Mucosa of rectum (tissue), 2 donors: Measurements from ENCODE around the gene ERRFI1.
A peak's percentile ranks its signal among the peaks of the same experiment; 100 is the strongest.

Experiments
- H3K27ac ChIP-seq, 2 donors: one replicate each; pipeline ENCODE4 v1.7.0; 2013; ENCODE audit warnings: inconsistent platforms in 2 of 2, low read depth in 2 of 2, low read length in 2 of 2
- H3K27me3 ChIP-seq, 2 donors: one replicate each; pipeline ENCODE4 v1.7.0; 2013; ENCODE audit warnings: low read length in 2 of 2; ENCODE audit not compliant: control insufficient read depth in 2 of 2, insufficient read depth in 2 of 2
- H3K36me3 ChIP-seq, 2 donors: one replicate each; pipeline ENCODE4 v1.7.0; 2013; ENCODE audit warnings: low read length in 2 of 2; ENCODE audit not compliant: control insufficient read depth in 2 of 2, insufficient read depth in 2 of 2
- H3K4me1 ChIP-seq, 2 donors: one replicate each; pipeline ENCODE4 v1.7.0; 2013; ENCODE audit warnings: low read length in 2 of 2, mild to moderate bottlenecking in 1 of 2; ENCODE audit not compliant: control insufficient read depth in 2 of 2, insufficient read depth in 2 of 2
- H3K4me3 ChIP-seq, 2 donors: one replicate each; pipeline ENCODE4 v1.7.0; 2013; ENCODE audit warnings: low read length in 2 of 2
- H3K9ac ChIP-seq, 2 donors: one replicate each; pipeline ENCODE4 v1.7.0; 2013; ENCODE audit warnings: low read length in 2 of 2, low read depth in 1 of 2, mild to moderate bottlenecking in 1 of 2
- H3K9me3 ChIP-seq, 2 donors: one replicate each; pipeline ENCODE4 v1.7.0; 2013; ENCODE audit warnings: low read length in 2 of 2; ENCODE audit not compliant: control insufficient read depth in 2 of 2
- donor health status: healthy.
- donor health status: Normal muscosa, but diverticular disease.

ERRFI1 gene

DNA sequence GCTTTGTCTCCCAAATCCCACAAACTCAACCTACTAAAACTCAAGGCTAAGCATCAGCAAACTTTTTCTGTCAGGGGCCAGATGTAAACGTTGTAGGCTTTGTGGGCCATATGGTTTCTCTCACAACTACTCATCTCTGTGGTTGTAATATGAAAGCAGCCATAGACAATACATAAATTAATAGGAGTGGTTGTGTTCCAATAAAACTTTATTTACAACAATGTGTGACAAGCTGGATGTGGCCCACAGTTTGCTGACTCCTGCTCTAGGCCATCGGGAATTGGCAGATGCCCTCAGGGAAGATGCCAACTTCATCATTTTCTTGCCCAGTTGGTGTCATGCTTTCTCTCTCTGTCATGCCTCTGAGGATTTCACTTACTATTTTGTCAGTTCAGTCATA lies 17.5 kb upstream of the ERRFI1 start:
- no peak overlapping the region for H3K4me3 ChIP-seq
- H3K27me3 ChIP-seq = peaks cover 0 to 2% of the 10 kb centered on the region in 2 donors
- no peak overlapping the region for H3K27ac ChIP-seq
- no peaks in the 10 kb centered on the region for H3K9me3 ChIP-seq
- H3K36me3 ChIP-seq = no peaks in the 10 kb centered on the region
- peaks cover 0 to 8% of the 10 kb centered on the region in 2 donors for H3K4me1 ChIP-seq
- no peak overlapping the region for H3K9ac ChIP-seq

DNA sequence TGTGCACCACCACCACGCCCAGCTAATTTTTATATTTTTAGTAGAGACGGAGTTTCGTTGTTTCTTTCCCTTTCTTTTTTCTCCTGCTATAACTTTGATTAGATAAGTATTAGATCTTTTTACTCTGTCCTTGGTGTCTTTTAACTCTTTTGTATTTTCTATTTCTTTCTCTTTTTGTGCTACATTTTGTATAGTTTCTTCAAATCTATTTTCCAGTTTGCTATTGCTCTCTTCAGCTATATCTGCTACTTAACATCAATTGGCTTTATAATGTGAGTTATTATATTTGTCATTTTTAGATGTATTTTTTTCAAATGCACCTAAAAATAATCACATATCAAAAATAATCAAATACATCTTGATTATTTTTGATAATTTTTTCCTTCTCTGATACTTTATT lies 16.0 kb upstream of the ERRFI1 start:
- H3K27me3 ChIP-seq = peaks cover 0 to under 1% of the 10 kb centered on the region in 2 donors
- H3K36me3 ChIP-seq = no peaks in the 10 kb centered on the region
- no peaks in the 10 kb centered on the region for H3K9me3 ChIP-seq
- H3K4me3 ChIP-seq = no peak overlapping the region
- peaks cover 0 to 8% of the 10 kb centered on the region in 2 donors for H3K4me1 ChIP-seq
- H3K27ac ChIP-seq = no peak overlapping the region
- no peak overlapping the region for H3K9ac ChIP-seq

DNA sequence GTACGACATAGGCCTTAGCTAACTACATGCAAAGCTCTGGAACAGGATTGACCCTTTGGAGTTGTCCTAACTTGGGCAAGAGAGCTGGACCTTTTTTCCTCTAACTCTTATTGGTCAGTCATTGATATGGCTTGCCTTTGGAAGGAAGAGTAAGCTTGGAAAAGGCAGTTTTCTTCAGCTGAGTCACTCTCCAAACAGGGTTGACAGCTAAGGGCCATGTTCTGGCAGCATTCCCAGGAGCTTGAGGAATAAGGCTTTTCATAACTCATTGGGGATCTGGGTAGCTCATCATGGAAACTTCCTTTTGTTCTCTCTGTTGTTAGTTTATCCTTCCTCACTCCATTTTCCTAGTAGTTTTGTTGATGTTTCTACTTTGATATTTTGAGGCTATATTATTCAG lies 14.5 kb upstream of the ERRFI1 start:
- Histone ChIP-seq H3K4me3 (no peak overlapping the region), H3K27ac (peak overlapping the region; percentile 56 to 62), H3K9me3 (no peaks in the 10 kb centered on the region), H3K4me1 (peaks cover 0 to 8% of the 10 kb centered on the region in 2 donors), H3K36me3 (no peaks in the 10 kb centered on the region), H3K27me3 (no peaks in the 10 kb centered on the region), H3K9ac (no peak overlapping the region)

DNA sequence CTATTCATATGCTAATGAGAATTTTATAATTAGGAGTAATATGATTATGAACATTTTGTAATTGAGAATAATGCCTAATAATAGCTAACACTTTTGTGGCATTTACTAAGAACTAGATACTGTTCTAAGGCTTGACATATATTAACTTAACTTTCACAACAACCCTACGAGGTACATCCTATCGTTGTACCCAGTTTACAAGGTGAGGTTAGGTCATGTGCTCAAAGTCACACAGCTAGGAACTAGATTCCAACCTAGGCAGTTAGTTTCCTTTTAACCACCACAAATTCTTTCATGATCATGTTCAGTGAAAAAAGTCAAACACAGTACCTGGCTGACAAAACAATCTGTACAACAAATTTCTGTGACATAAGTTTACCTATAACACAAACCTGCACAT lies 13.0 kb upstream of the ERRFI1 start:
- no peak overlapping the region for H3K9ac ChIP-seq
- H3K27ac ChIP-seq = no peak overlapping the region
- no peaks in the 10 kb centered on the region for H3K27me3 ChIP-seq

DNA sequence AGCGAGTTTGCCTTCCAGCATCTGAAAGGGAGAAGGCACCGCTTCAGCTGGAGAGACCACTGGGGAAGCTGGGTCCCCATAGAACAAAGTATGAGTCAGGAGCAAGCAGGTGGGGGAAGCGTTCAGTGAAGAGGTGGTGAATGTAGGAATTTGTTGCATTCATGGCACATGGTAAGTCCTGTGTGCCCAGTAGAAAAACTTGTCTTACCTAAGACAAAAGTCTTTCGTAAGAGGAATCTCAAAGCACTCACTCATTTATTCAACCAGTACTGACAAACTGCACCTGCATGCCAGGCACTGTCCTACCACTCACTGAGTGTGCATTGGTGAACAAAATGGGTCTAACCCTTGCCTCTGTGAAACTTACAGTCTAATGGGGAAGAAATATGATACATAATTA lies 9.2 kb upstream of the ERRFI1 start:
- H3K27ac ChIP-seq = no peak overlapping the region
- no peaks in the 10 kb centered on the region for H3K27me3 ChIP-seq
- H3K36me3 ChIP-seq = no peaks in the 10 kb centered on the region
- peaks cover 0 to 5% of the 10 kb centered on the region in 2 donors for H3K4me1 ChIP-seq
- no peaks in the 10 kb centered on the region for H3K9me3 ChIP-seq
- H3K9ac ChIP-seq = no peak overlapping the region
- H3K4me3 ChIP-seq = no peak overlapping the region

More for the DNA sequence above, 13.0 kb upstream of the ERRFI1 start:
- Histone ChIP-seq H3K9me3 (no peaks in the 10 kb centered on the region), H3K36me3 (no peaks in the 10 kb centered on the region), H3K4me3 (no peak overlapping the region), H3K4me1 (peaks cover 0 to 8% of the 10 kb centered on the region in 2 donors)

DNA sequence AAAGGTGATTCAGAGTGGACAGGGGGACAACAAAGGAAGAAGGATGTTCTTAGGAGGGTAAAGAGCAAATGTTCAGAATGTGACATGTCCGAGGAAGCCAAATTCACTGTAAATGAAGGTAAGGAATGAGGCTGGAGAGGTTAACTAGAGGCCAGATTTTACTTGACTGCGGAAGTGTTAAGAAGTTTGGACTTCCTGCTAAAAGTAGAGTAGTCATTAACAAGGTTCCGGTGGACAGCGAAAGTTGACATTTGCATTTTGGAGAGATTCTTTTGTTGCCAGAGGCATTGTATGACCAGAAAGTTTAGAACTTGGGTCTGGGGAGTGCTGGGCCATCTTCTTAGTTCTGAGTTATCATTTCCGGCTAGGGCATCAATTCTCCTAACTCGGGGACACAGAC lies 7.2 kb upstream of the ERRFI1 start:
- Histone ChIP-seq H3K36me3 (no peaks in the 10 kb centered on the region), H3K9ac (no peak overlapping the region), H3K9me3 (no peaks in the 10 kb centered on the region), H3K4me3 (no peak overlapping the region), H3K4me1 (peaks cover 4 to 8% of the 10 kb centered on the region in 2 donors), H3K27me3 (no peaks in the 10 kb centered on the region), H3K27ac (no peak overlapping the region)

DNA sequence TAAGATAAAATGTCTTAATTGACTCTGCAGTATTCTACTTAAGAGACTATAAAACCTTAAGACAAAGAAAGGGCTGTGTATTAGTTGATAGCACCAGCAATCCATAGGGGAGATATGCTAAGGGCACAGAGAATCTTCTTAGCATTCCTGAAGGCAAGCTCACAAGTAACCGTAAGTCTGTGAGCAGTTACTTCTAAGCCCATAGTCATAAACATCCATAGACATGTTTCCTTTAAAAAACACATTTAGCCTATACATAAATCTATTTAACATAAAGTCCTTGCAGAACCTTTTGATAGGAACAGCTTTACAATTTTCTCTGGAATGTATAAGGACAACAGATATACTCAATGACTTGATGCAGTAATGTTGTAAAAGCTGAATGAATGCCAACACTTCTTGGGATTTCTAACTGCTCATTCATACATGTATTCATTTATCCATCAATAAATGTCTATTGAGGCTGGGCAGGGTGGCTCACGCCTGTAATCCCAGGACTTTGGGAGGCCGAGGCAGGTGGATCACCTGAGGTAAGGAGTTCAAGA lies 6.3 kb upstream of the ERRFI1 start:
- no peaks in the 10 kb centered on the region for H3K36me3 ChIP-seq
- peaks cover 7 to 17% of the 10 kb centered on the region in 2 donors for H3K4me1 ChIP-seq
- no peaks in the 10 kb centered on the region for H3K9me3 ChIP-seq
- H3K4me3 ChIP-seq = no peak overlapping the region
- no peak overlapping the region for H3K27ac ChIP-seq
- H3K27me3 ChIP-seq = no peaks in the 10 kb centered on the region
- no peak overlapping the region for H3K9ac ChIP-seq

DNA sequence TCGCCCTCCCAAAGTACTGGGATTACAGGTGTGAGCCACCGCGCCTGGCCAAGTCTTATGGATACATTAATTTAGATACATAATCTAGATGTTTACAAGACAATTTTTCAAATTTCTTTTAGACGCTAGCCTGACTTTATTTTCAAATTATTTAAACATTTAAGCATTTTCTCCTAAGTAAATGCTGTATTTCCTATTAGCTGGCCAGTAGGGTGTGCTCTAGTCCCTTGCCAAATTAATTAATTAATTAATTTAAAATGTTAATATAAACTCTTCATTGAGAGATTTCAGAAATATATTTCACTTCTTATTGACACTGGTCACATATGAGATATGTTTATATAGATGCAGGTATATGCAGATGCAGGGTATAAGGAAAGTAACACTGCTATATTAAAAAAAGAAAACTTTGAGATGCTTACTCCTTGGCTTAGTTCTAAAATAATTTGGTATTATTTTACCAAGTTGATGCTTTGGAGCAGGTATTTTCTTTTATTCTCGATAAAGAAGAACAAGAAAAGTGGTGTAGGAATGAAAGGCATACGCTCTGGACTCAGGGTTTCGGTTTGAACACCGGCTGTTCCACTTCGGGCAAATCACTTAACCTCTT lies 5.2 kb upstream of the ERRFI1 start:
- peaks cover 16 to 27% of the 10 kb centered on the region in 2 donors for H3K4me1 ChIP-seq
- peaks cover 0 to 2% of the 10 kb centered on the region in 2 donors for H3K27me3 ChIP-seq
- H3K9me3 ChIP-seq = no peaks in the 10 kb centered on the region
- H3K27ac ChIP-seq = no peak overlapping the region
- no peaks in the 10 kb centered on the region for H3K36me3 ChIP-seq
- H3K4me3 ChIP-seq = no peak overlapping the region
- H3K9ac ChIP-seq = no peak overlapping the region

DNA sequence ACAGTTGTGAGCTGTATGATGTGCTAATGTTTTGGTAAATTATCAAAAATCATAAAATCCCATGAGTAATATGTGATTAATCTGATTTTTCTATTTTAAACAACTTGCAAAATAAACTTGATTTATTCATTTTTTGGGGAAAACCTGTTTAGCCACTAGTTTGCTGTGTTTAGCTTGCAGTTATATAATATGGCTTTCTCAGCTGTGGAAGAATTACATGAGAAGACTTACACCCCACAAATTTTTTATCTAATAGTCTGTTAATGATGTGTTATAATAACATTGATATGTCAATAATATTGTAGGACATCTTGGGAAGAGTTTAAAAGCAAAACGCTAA lies 2.4 kb upstream of the ERRFI1 start:
- no peak overlapping the region for H3K9ac ChIP-seq
- H3K4me3 ChIP-seq = no peak overlapping the region
- H3K27me3 ChIP-seq = peaks cover 0 to 2% of the 10 kb centered on the region in 2 donors
- H3K9me3 ChIP-seq = no peaks in the 10 kb centered on the region
- no peaks in the 10 kb centered on the region for H3K36me3 ChIP-seq
- H3K4me1 ChIP-seq = peaks cover 16 to 37% of the 10 kb centered on the region in 2 donors
- peak overlapping the region in 1 of 2 donors; percentile 73 for H3K27ac ChIP-seq

DNA sequence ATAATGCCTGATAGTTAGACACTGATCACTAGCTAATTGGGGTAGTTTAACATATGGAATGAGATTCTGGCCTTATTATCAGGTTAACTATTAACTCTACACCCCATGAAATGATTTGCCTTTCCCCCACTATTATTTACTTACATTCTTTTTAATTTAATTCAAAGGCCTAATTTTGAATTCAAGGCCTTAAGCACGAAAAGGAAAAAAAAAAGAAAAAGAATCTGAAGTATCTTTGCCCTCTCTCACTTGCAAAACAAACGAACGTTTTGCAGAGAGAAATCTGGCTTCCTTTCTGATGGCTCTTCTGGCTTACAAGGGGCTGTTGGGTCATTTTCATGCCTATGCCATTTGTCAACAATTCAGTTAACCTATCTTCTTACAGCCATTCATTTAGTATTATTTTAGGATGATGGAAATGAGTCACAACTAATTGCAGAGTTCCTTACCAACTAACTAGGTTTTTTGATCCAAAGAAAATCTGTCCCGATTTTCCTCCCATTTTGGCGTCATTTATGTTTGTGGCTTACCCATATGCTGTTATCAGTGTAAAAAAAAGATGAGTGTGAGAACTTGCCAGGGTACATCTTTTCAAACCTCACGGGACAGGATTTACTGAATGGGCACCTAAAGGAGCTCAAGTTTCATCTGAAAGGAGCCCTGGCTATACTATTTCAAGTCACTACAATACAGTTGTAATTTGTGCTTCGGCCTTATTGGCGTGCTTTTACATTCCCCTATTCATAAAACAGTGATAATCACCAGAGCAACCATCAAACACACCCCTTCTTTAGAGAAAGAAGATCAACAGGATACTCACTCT lies 1.9 kb upstream of the ERRFI1 start:
- Histone ChIP-seq H3K9ac (peak overlapping the region in 1 of 2 donors; percentile 69), H3K4me3 (peak overlapping the region in 1 of 2 donors; percentile 82), H3K27ac (peak overlapping the region; percentile 73 to 74), H3K9me3 (no peaks in the 10 kb centered on the region), H3K36me3 (no peaks in the 10 kb centered on the region), H3K27me3 (peaks cover 0 to 2% of the 10 kb centered on the region in 2 donors), H3K4me1 (peaks cover 16 to 43% of the 10 kb centered on the region in 2 donors)
